MM.1S (cell line): ENCODE results near the gene CDC20B.

Source experiments
- DNase-seq: peaks from one replicate; pipeline ENCODE4 v3.0.0-alpha.2; 2015
- H2AFZ ChIP-seq: fragments of 300-600 bp; sonication (generic); 2 replicates; pipeline ENCODE4 v1.6.0; 2016; ENCODE audit warnings: antibody characterized with exemption, low read length
- H3F3A ChIP-seq: fragments of 300-600 bp; sonication (generic); 2 replicates; pipeline ENCODE4 v1.6.1; 2016; ENCODE audit warnings: mild to moderate bottlenecking, antibody characterized with exemption, low read length, moderate library complexity, mixed read lengths; ENCODE audit not compliant: insufficient read depth
- H3K27ac ChIP-seq: fragments of 300-600 bp; sonication (generic); 2 replicates; pipeline ENCODE4 v1.5.1; 2016; ENCODE audit warnings: mild to moderate bottlenecking, low read length
- H3K27me3 ChIP-seq: fragments of 300-600 bp; sonication (generic); replicated peaks from 2 replicates; pipeline ENCODE4 v1.6.0; 2016; ENCODE audit warnings: low read length; ENCODE audit not compliant: insufficient read depth
- H3K36me3 ChIP-seq: fragments of 300-600 bp; sonication (generic); replicated peaks from 2 replicates; pipeline ENCODE4 v1.6.1; 2016; ENCODE audit warnings: mild to moderate bottlenecking, low read length, mixed read lengths; ENCODE audit not compliant: insufficient read depth
- H3K4me1 ChIP-seq: fragments of 300-600 bp; sonication (generic); 2 replicates; pipeline ENCODE4 v1.6.1; 2016; ENCODE audit warnings: low read length, mixed read lengths
- H3K4me2 ChIP-seq: fragments of 300-600 bp; sonication (generic); 2 replicates; pipeline ENCODE4 v1.6.0; 2016; ENCODE audit warnings: low read depth, low read length
- H3K4me3 ChIP-seq: fragments of 300-600 bp; sonication (generic); 2 replicates; pipeline ENCODE4 v1.5.1; 2016; ENCODE audit warnings: low read length, mixed read lengths
- H3K79me2 ChIP-seq: fragments of 300-600 bp; sonication (generic); 2 replicates; pipeline ENCODE4 v1.6.1; 2016; ENCODE audit warnings: mixed run types, low read length, mixed read lengths
- H3K9ac ChIP-seq: fragments of 300-600 bp; sonication (generic); 2 replicates; pipeline ENCODE4 v1.6.1; 2016; ENCODE audit warnings: low read length, mixed read lengths
- H3K9me2 ChIP-seq: fragments of 300-600 bp; sonication (generic); replicated peaks from 2 replicates; pipeline ENCODE4 v1.6.1; 2016; ENCODE audit warnings: mild to moderate bottlenecking, low read length, mixed read lengths; ENCODE audit not compliant: insufficient read depth
- H3K9me3 ChIP-seq: fragments of 300-600 bp; sonication (generic); replicated peaks from 2 replicates; pipeline ENCODE4 v1.6.1; 2016; ENCODE audit warnings: mild to moderate bottlenecking, low read length, mixed read lengths; ENCODE audit not compliant: insufficient read depth
- H4K20me1 ChIP-seq: fragments of 300-600 bp; sonication (generic); 2 replicates; pipeline ENCODE4 v1.6.1; 2016; ENCODE audit warnings: mild to moderate bottlenecking, low read length, moderate library complexity, mixed read lengths; ENCODE audit not compliant: insufficient read depth
- EZH2 ChIP-seq: fragments of 300-600 bp; sonication (generic); optimal IDR thresholded peaks from 2 replicates; pipeline ENCODE3; 2017; ENCODE audit warnings: low read depth, mild to moderate bottlenecking, antibody characterized with exemption, low read length, mixed read lengths
- EZH2phosphoT487 ChIP-seq: fragments of 300-600 bp; sonication (generic); IDR thresholded peaks from 2 replicates; pipeline ENCODE4 v1.6.1; 2018; ENCODE audit warnings: antibody characterized with exemption, low read length
- TF ChIP-seq, protein P1 (sequence below): fragments of 300-600 bp; sonication (generic); IDR thresholded peaks from 2 replicates; pipeline ENCODE4 v1.5.1; 2016; ENCODE audit warnings: antibody characterized with exemption, low read length, mixed read lengths

CDC20B gene

DNA sequence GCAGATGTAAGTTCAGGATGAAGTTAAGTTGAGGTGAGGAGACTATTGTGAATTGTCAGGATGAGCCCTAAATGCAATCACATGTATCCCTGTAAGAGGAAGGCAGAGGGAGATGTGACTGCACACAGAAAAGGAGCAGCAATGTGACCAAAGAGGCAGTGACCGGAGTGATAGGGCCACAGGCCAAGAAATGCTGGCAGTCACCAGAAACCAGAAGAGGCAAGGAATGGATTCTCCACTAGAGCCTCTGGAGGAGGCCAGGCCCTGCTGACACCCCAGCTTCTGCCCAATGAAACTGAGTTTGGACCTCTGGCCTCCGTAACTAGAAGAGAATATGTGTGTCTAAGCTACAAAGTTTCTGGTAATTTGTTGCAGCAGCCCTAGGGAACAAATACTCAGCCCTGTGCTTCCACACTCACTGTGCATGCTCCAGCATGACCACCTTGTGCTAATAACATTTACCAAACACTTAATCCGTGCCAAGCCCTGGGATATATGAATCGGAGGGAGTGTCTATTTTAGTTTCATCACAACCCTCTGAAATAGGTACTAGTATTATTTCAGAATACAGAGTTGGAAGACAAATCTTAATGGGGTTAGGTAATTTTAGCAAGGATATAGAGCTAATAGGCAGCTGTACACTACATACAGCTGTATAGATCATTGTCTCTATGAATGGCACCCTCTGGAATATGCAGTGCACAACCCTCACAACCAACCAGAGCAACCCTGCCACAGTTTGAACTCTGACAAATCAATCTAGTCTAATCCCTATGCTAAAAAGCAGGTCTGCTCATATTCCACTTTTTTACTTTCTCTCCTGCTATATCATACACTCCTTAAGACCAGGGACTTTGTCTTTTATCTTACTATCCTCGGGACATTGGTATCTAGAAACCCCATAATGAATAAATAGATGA lies 20.8 kb downstream of the CDC20B start:
- no peaks in the 10 kb centered on the region for H4K20me1 ChIP-seq
- H3K9ac ChIP-seq: no peak overlapping the region
- no peaks in the 10 kb centered on the region for H3F3A ChIP-seq
- H3K4me2 ChIP-seq: no peak overlapping the region
- no peaks in the 10 kb centered on the region; the same call in 1 of the 2 replicates for H3K4me1 ChIP-seq
- H2AFZ ChIP-seq: no peak overlapping the region
- no peaks in the 10 kb centered on the region for H3K36me3 ChIP-seq
- H3K27me3 ChIP-seq: no peaks in the 10 kb centered on the region
- no peaks in the 10 kb centered on the region for H3K9me3 ChIP-seq
- no peak for DNase-seq
- no peaks in the 10 kb centered on the region for H3K9me2 ChIP-seq
- H3K27ac ChIP-seq: no peak overlapping the region
- H3K4me3 ChIP-seq: no peak overlapping the region
- TF ChIP-seq, protein P1, sequence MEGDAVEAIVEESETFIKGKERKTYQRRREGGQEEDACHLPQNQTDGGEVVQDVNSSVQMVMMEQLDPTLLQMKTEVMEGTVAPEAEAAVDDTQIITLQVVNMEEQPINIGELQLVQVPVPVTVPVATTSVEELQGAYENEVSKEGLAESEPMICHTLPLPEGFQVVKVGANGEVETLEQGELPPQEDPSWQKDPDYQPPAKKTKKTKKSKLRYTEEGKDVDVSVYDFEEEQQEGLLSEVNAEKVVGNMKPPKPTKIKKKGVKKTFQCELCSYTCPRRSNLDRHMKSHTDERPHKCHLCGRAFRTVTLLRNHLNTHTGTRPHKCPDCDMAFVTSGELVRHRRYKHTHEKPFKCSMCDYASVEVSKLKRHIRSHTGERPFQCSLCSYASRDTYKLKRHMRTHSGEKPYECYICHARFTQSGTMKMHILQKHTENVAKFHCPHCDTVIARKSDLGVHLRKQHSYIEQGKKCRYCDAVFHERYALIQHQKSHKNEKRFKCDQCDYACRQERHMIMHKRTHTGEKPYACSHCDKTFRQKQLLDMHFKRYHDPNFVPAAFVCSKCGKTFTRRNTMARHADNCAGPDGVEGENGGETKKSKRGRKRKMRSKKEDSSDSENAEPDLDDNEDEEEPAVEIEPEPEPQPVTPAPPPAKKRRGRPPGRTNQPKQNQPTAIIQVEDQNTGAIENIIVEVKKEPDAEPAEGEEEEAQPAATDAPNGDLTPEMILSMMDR: no peak
- TF ChIP-seq EZH2: no peak
- no peak for TF ChIP-seq EZH2phosphoT487
- H3K79me2 ChIP-seq: no peaks in the 10 kb centered on the region

DNA sequence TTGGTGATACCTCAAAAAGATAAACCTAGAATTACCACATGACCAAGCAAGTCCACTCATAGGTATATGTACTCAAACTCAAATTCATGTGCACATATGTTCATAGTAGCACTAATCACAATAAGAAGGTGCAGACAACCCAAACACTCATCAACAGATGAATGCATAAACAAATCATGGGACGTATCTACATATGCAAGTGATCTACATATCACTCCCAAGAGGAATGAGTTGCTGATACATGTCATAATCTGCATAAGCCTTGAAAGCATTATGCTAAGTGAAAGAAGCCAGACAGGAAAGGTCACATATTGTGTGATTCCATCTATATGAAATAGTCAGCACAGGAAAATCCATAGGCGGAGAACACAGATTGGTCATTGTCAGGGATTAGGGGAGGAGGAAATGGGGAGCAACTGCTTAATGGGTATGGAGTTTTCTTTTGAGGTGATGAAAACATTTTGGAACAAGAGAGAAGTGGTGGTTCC lies 23.6 kb downstream of the CDC20B start:
- TF ChIP-seq EZH2 (no peak), EZH2phosphoT487 (no peak)
- TF ChIP-seq, protein P1: no peak
- H3K4me2 ChIP-seq: no peak overlapping the region
- no peaks in the 10 kb centered on the region for H3F3A ChIP-seq
- no peaks in the 10 kb centered on the region for H3K9me3 ChIP-seq
- H3K9ac ChIP-seq: no peak overlapping the region
- no peak overlapping the region for H2AFZ ChIP-seq
- no peaks in the 10 kb centered on the region for H3K36me3 ChIP-seq
- no peak overlapping the region for H3K4me3 ChIP-seq
- 0 out of 2 replicates have a peak, but pooled peaks cover 4% of the 10 kb centered on the region for H3K4me1 ChIP-seq
- H3K27me3 ChIP-seq: no peaks in the 10 kb centered on the region
- no peak for DNase-seq
- no peaks in the 10 kb centered on the region for H3K9me2 ChIP-seq
- no peaks in the 10 kb centered on the region for H3K79me2 ChIP-seq
- no peak overlapping the region for H3K27ac ChIP-seq
- H4K20me1 ChIP-seq: no peaks in the 10 kb centered on the region

DNA sequence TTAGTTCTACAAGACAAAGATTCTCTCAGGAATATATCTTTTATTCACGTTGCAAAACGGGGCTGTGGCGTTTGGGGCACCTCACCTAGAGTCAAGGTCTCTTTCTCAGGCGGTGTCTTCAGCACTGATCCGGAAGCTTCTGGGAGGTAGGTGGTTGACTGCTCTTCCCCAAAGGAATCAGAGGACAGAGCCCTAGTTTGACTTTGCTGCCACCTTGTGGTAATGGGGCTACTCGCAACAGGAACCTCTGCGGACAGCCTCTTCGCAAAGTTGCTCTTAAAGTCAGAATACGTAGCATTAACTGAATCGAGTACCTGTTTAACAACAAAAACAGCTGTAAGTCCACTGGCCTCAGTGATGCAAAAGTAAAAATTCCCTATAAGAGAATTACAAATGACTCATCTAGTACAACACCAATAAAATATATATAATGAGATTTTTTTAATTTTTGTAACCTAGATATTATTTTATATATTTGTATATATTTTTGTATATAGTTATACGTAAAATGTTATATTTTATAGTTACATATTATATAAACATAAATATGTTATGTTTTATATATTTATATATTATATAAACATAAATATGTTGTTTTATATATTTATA lies 26.3 kb downstream of the CDC20B start:
- H3K4me1 ChIP-seq: 0 out of 2 replicates have a peak, but pooled peaks cover 4% of the 10 kb centered on the region
- H3K9me3 ChIP-seq: no peaks in the 10 kb centered on the region
- H3K4me3 ChIP-seq: no peak overlapping the region
- H3K4me2 ChIP-seq: peak overlapping the region; percentile 40; the same call in 1 of the 2 replicates
- H4K20me1 ChIP-seq: no peaks in the 10 kb centered on the region
- H3K9me2 ChIP-seq: no peaks in the 10 kb centered on the region
- no peak overlapping the region for H3K9ac ChIP-seq
- H3K27me3 ChIP-seq: no peaks in the 10 kb centered on the region
- H2AFZ ChIP-seq: no peak overlapping the region
- no peaks in the 10 kb centered on the region for H3K79me2 ChIP-seq
- H3K36me3 ChIP-seq: no peaks in the 10 kb centered on the region
- no peak overlapping the region for H3K27ac ChIP-seq
- TF ChIP-seq EZH2phosphoT487 (no peak), EZH2 (no peak)
- TF ChIP-seq, protein P1: peak; percentile 96
- no peaks in the 10 kb centered on the region for H3F3A ChIP-seq
- DNase-seq: peak; percentile 88
